ENCODE results near the gene LHX4.

GRCh38 chr1:180195916-180196315 lies 34.1 kb upstream of the LHX4 start:
- TF ChIP-seq CTCF (IDR thresholded peaks at IDR 0.05): no peak
- no peak for TF ChIP-seq EP300 (IDR thresholded peaks at IDR 0.05)
- no peak for TF ChIP-seq POLR2A (IDR thresholded peaks at IDR 0.05)
- no peak for TF ChIP-seq POLR2AphosphoS5 (IDR thresholded peaks at IDR 0.05)

Data from gastroesophageal sphincter (tissue), 3 donors.